GM21515 (cell line): ENCODE measurements around the gene FAM117A.
"Not testable (repeated sequence)": the region's sequence is repeated elsewhere in the genome, so short reads cannot be mapped to it uniquely, and the experiment has no call there.

Source experiments
- ATAC-seq: cut with Tn5 transposase; IDR thresholded peaks from one replicate; pipeline ENCODE4 v1.9.1; 2021; ENCODE audit not compliant: unreplicated experiment

The FAM117A gene

GRCh38 chr17:49681106-49681979 is 82.6 kb downstream of the FAM117A start:
- no peak for ATAC-seq

GRCh38 chr17:49680314-49680713 is 83.6 kb downstream of the FAM117A start:
- ATAC-seq, result no peak

GRCh38 chr17:49677933-49678847 is 85.7 kb downstream of the FAM117A start, which contains the start of gene SPOP:
Gene SPOP (minus strand): TSS chr17:49678097. CDS start chr17:49622810, 55,287 bp downstream.
- ATAC-seq, result peak; percentile 75

- ATAC-seq, result peak; percentile 44
Observed at GRCh38 chr17:49677134-49677932, 86.6 kb downstream of the FAM117A start.

GRCh38 chr17:49676276-49676868 is 87.6 kb downstream of the FAM117A start:
- peak; percentile 55 for ATAC-seq

- ATAC-seq, result no peak
Observed at GRCh38 chr17:49674507-49674906, 89.4 kb downstream of the FAM117A start.

- not testable (repeated sequence) for ATAC-seq
Observed at GRCh38 chr17:49673679-49674078, 90.3 kb downstream of the FAM117A start.

- ATAC-seq, result no peak
Observed at GRCh38 chr17:49670641-49671040, 93.3 kb downstream of the FAM117A start.

- ATAC-seq, result no peak
Observed at GRCh38 chr17:49670002-49670401, 93.9 kb downstream of the FAM117A start.

GRCh38 chr17:49667854-49668253 is 96.1 kb downstream of the FAM117A start:
- ATAC-seq, result no peak

- no peak for ATAC-seq
Observed at GRCh38 chr17:49664706-49665211, 99.2 kb downstream of the FAM117A start.
